Liver (tissue), 3 donors: ENCODE data around the gene UNKL.

Experiments used
- GABPA ChIP-seq, 2 donors: IDR thresholded peaks in 1 of 2; conservative IDR thresholded peaks in 1 of 2; 2 replicates each; pipeline ENCODE4 v1.6.1; 2016; ENCODE audit warnings: antibody characterized with exemption in 2 of 2, mild to moderate bottlenecking in 1 of 2, moderate library complexity in 1 of 2
- HNF4G ChIP-seq: IDR thresholded peaks from 2 replicates; pipeline ENCODE4 v1.6.1; 2016; ENCODE audit warnings: antibody characterized with exemption
- SP1 ChIP-seq: IDR thresholded peaks from 2 replicates; pipeline ENCODE4 v1.6.1; 2018; ENCODE audit warnings: antibody characterized with exemption, mild to moderate bottlenecking
- TF ChIP-seq, protein P1 (sequence below): fragments of 150-350 bp; IDR thresholded peaks from 2 replicates; pipeline ENCODE4 v1.5.1; 2017; ENCODE audit warnings: improper control_type of control experiment, low read depth, low read length; ENCODE audit not compliant: missing input control
- donor health status: healthy.
- donor health status: healthy.

DNA sequence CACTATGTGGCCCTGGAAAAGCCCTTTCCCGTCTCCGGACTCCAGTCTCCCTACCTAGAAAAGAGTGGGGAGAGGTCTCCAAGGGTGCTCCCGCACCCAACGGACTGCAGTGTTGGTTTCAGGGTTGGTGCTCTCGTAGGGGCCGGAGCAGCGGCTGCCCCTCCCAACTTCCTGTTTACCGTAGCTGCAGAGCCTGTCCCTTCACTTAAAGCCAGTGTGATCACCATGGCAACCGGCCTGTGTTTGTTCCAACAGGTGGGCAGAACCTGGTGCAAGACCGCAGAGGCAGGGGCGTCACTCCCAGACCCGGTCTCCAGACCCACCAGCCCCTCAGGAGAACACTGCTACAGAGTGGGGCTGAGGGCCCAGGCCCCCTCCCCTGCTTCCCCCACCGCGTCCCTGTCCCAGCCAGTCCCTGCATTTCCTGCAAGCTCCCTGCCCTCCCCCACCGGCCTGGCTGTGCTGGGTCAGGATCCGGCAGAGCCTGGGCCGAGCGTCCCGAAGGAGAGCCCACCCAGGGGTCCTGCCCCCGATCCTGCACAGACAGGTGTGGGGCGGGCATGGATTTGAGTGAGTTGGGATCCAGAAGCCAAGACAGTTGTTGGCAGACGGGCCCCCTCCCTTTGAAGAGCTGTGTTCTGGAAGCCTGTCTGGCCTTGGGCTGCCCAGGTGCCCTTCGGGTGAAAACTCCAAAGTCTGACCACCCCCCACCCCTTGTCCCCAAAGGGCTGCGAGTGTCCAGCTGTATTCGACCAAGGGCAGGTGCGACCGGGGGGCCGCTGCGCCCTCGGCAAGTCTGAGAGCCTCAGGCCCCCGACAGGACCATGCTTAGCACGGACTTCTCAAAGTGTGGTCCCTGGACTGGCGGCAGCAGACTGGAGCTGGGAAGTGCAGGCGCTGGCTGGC lies 82.5 kb downstream of the UNKL start:
- TF ChIP-seq, protein P1, sequence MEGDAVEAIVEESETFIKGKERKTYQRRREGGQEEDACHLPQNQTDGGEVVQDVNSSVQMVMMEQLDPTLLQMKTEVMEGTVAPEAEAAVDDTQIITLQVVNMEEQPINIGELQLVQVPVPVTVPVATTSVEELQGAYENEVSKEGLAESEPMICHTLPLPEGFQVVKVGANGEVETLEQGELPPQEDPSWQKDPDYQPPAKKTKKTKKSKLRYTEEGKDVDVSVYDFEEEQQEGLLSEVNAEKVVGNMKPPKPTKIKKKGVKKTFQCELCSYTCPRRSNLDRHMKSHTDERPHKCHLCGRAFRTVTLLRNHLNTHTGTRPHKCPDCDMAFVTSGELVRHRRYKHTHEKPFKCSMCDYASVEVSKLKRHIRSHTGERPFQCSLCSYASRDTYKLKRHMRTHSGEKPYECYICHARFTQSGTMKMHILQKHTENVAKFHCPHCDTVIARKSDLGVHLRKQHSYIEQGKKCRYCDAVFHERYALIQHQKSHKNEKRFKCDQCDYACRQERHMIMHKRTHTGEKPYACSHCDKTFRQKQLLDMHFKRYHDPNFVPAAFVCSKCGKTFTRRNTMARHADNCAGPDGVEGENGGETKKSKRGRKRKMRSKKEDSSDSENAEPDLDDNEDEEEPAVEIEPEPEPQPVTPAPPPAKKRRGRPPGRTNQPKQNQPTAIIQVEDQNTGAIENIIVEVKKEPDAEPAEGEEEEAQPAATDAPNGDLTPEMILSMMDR: no peak
- no peak for TF ChIP-seq GABPA (IDR thresholded peaks at IDR 0.05 in 1 of 2, conservative IDR thresholded peaks at IDR 0.05 in 1 of 2)
- peak; percentile 41 for TF ChIP-seq SP1
- no peak for TF ChIP-seq HNF4G
